ENCODE measurements around the gene BAHD1.
"Not testable (repeated sequence)": the region's sequence is repeated elsewhere in the genome, so short reads cannot be mapped to it uniquely, and the experiment has no call there.

The BAHD1 gene

DNA sequence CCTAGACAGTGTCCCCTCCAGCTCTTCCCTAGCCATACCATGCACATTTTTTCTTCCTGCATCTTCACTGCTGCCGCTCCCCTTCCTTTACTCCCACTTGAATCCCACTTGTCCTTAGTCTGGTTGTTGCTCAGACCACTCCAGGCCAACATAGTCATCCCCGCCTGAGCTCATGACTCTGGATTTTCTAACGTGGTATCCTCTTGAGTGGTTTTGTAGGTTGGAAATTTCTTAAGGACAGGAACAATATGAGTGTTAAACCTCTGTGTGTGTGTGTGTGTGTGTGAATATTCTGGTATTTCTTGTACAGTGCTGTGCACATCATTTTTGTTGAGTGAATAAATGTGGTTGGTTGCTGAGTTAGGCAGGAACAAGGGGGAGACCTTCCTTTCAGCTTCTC is 3.1 kb downstream of the BAHD1 start:
- no peak overlapping the region for H3K27ac ChIP-seq (ENCODE audit: low read depth, low read length)
- no peak overlapping the region for H3K9ac ChIP-seq (ENCODE audit: low read length in 5 of 5)

DNA sequence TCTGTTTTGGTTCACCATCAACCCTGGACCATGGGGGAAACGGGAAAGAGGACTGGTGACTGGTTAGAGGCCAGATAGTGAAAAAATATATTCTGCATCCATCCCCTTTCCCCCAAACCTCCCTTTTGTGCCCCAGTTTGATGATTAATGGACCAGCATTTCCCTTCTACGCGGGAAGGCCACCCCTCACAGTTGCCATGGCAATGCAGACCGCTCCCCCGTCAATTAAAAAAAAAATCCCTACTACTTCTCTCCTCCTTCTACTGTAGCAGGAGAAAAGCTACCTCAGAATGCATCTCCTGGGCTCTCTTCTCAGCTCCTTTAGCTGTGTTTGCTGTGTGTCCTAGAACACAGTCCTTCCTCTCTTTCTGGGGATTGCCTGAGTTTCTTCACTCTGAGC is 4.0 kb downstream of the BAHD1 start:
- Histone ChIP-seq H3K27ac (ENCODE audit: low read depth, low read length) (no peak overlapping the region), H3K9me3 (ENCODE audit: control insufficient read depth in 5 of 5, low read length in 5 of 5) (no peaks in the 10 kb centered on the region), H3K4me3 (ENCODE audit: low read depth in 1 of 5, low read length in 5 of 5) (no peak overlapping the region), H3K9ac (ENCODE audit: low read length in 5 of 5) (no peak overlapping the region), H3K4me1 (ENCODE audit: control insufficient read depth in 5 of 5, insufficient read depth in 5 of 5, low read length in 5 of 5) (peaks cover 10 to 43% (median 16%) of the 10 kb centered on the region in 5 donors), H3K36me3 (ENCODE audit: control insufficient read depth in 5 of 5, insufficient read depth in 5 of 5, low read length in 5 of 5) (no peaks in the 10 kb centered on the region), H3K27me3 (ENCODE audit: control insufficient read depth in 5 of 5, insufficient read depth in 4 of 5, low read length in 5 of 5) (no peaks in the 10 kb centered on the region)

More for the DNA sequence above, 3.1 kb downstream of the BAHD1 start:
- Histone ChIP-seq H3K4me3 (ENCODE audit: low read depth in 1 of 5, low read length in 5 of 5) (no peak overlapping the region), H3K4me1 (ENCODE audit: control insufficient read depth in 5 of 5, insufficient read depth in 5 of 5, low read length in 5 of 5) (peaks cover 10 to 48% (median 20%) of the 10 kb centered on the region in 5 donors), H3K9me3 (ENCODE audit: control insufficient read depth in 5 of 5, low read length in 5 of 5) (no peaks in the 10 kb centered on the region), H3K36me3 (ENCODE audit: control insufficient read depth in 5 of 5, insufficient read depth in 5 of 5, low read length in 5 of 5) (no peaks in the 10 kb centered on the region), H3K27me3 (ENCODE audit: control insufficient read depth in 5 of 5, insufficient read depth in 4 of 5, low read length in 5 of 5) (peaks cover 1 to 7% (median 4%) of the 10 kb centered on the region in 5 donors)

DNA sequence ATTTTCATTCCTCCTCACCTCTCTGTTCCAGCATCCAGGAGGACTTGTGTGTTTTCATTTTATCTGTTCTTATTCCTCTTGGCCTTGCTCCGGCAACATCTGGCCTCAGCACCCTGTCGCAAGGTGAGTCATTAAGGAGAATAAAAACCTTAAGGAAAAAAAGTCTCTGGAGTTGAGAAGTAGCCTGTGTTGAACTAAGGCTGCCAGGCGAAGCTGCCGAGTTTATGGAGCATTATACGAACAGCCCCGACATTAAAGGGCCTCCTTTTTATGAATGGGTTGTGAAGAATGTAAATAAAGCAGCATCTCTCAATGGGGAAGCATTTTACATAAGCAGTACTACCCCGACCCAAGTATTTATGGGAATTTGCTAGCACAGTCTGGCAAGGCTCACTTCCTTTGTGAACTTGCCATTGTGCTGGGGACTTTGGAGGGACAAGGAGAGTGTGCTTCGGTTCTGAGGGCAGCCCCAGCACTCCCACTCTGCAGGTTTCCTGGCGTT is 4.7 kb downstream of the BAHD1 start:
- no peaks in the 10 kb centered on the region for H3K36me3 ChIP-seq (ENCODE audit: control insufficient read depth in 5 of 5, insufficient read depth in 5 of 5, low read length in 5 of 5)
- no peaks in the 10 kb centered on the region for H3K9me3 ChIP-seq (ENCODE audit: control insufficient read depth in 5 of 5, low read length in 5 of 5)
- H3K4me3 ChIP-seq (ENCODE audit: low read depth in 1 of 5, low read length in 5 of 5): no peak overlapping the region
- no peak overlapping the region for H3K27ac ChIP-seq (ENCODE audit: low read depth, low read length)
- H3K9ac ChIP-seq (ENCODE audit: low read length in 5 of 5): no peak overlapping the region
- peaks cover 5 to 36% (median 10%) of the 10 kb centered on the region in 5 donors for H3K4me1 ChIP-seq (ENCODE audit: control insufficient read depth in 5 of 5, insufficient read depth in 5 of 5, low read length in 5 of 5)
- no peaks in the 10 kb centered on the region for H3K27me3 ChIP-seq (ENCODE audit: control insufficient read depth in 5 of 5, insufficient read depth in 4 of 5, low read length in 5 of 5)

DNA sequence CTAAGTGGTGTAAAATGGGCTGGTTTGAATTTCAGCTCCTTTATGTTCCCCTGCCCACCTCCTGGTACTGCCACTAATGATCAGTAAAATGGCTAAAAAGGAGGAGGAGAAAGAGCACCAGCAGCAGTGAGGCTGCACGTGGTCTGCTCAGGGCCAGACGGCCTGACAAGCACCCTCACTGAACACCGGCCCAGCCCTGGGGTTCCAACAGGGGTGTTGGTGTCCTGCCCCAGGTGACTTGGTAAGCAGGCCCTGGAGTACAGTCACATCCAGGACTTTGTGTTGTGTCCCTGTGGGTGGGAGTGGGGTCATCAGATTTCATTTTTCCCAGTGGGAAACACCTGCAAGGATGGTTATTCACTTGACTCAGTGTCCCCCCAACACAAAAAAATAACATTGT is 5.4 kb downstream of the BAHD1 start:
- H3K27ac ChIP-seq (ENCODE audit: low read depth, low read length): no peak overlapping the region
- peaks cover 5 to 36% (median 10%) of the 10 kb centered on the region in 5 donors for H3K4me1 ChIP-seq (ENCODE audit: control insufficient read depth in 5 of 5, insufficient read depth in 5 of 5, low read length in 5 of 5)
- H3K36me3 ChIP-seq (ENCODE audit: control insufficient read depth in 5 of 5, insufficient read depth in 5 of 5, low read length in 5 of 5): no peaks in the 10 kb centered on the region
- H3K27me3 ChIP-seq (ENCODE audit: control insufficient read depth in 5 of 5, insufficient read depth in 4 of 5, low read length in 5 of 5): no peaks in the 10 kb centered on the region
- H3K9me3 ChIP-seq (ENCODE audit: control insufficient read depth in 5 of 5, low read length in 5 of 5): no peaks in the 10 kb centered on the region
- H3K4me3 ChIP-seq (ENCODE audit: low read depth in 1 of 5, low read length in 5 of 5): no peak overlapping the region
- peak overlapping the region in 1 of 5 donors; percentile 49 for H3K9ac ChIP-seq (ENCODE audit: low read length in 5 of 5)

DNA sequence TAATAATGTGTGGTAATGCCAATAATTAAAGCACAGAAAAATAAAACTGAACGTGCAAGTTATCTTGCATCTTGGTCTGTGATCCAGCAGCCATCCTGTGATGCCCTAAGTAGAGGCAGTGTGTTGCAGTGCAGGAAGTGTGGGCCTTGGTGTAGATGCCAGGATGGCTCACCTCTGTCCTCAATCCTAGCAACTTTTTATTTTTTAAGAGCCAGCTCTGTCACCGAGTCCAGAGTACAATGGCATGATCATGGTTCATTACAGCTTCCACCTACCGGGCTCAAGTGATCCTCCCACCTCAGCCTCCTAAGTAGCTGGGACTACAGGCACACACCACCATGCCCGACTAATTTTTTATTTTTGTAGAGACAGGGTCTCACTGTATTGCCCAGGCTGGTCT is 7.6 kb downstream of the BAHD1 start:
- H3K27ac ChIP-seq (ENCODE audit: low read depth, low read length): no peak overlapping the region
- H3K9ac ChIP-seq (ENCODE audit: low read length in 5 of 5): no peak overlapping the region
- H3K4me1 ChIP-seq (ENCODE audit: control insufficient read depth in 5 of 5, insufficient read depth in 5 of 5, low read length in 5 of 5): peaks cover 0 to 27% (median 2%) of the 10 kb centered on the region in 5 donors
- H3K36me3 ChIP-seq (ENCODE audit: control insufficient read depth in 5 of 5, insufficient read depth in 5 of 5, low read length in 5 of 5): no peaks in the 10 kb centered on the region
- no peaks in the 10 kb centered on the region for H3K27me3 ChIP-seq (ENCODE audit: control insufficient read depth in 5 of 5, insufficient read depth in 4 of 5, low read length in 5 of 5)
- H3K4me3 ChIP-seq (ENCODE audit: low read depth in 1 of 5, low read length in 5 of 5): no peak overlapping the region
- H3K9me3 ChIP-seq (ENCODE audit: control insufficient read depth in 5 of 5, low read length in 5 of 5): no peaks in the 10 kb centered on the region

DNA sequence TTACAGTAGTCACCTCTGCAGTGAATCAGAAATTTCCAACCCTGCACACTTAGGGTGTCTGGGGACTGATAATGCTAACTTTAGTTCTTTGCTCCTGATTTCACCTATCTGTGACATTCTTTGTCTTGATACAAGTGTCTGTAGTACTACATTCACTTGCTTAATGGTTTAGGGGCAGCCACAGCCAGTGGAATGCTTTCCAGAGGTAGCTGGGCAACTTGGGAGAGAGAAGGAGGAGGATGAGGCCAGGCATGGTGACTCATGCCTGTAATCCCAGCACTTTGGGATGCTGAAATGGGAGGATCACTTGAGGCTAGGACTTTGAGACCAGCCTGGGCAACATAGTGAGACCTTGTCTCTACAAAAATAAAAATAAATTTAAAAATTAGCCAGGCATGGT is 8.5 kb downstream of the BAHD1 start:
- Histone ChIP-seq H3K36me3 (ENCODE audit: control insufficient read depth in 5 of 5, insufficient read depth in 5 of 5, low read length in 5 of 5) (no peaks in the 10 kb centered on the region), H3K27me3 (ENCODE audit: control insufficient read depth in 5 of 5, insufficient read depth in 4 of 5, low read length in 5 of 5) (no peaks in the 10 kb centered on the region), H3K9me3 (ENCODE audit: control insufficient read depth in 5 of 5, low read length in 5 of 5) (no peaks in the 10 kb centered on the region), H3K9ac (ENCODE audit: low read length in 5 of 5) (no peak overlapping the region), H3K4me1 (ENCODE audit: control insufficient read depth in 5 of 5, insufficient read depth in 5 of 5, low read length in 5 of 5) (peaks cover 0 to 24% (median 0%) of the 10 kb centered on the region in 5 donors), H3K4me3 (ENCODE audit: low read depth in 1 of 5, low read length in 5 of 5) (no peak overlapping the region), H3K27ac (ENCODE audit: low read depth, low read length) (no peak overlapping the region)

DNA sequence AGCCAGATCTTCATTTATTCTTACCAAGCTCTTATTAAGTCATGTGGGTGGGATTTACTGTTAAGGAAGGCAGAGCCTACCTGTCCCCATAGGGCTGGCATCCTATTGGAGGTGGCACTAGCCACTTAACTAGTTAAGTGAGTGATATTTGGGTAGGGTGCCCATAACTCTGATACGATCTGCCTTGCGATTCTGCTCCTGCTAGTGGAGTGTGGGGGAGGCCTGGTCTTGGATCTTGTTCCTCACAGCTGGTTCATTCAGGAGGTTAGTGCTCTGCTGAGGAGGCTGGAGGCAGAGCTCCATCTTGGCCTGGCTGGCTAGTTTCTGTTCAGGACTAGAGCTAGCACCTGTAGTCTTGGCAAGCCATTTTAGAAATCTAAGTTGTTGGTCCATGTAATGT is 9.3 kb downstream of the BAHD1 start:
- H3K4me1 ChIP-seq (ENCODE audit: control insufficient read depth in 5 of 5, insufficient read depth in 5 of 5, low read length in 5 of 5): peaks cover 0 to 27% (median 7%) of the 10 kb centered on the region in 5 donors
- H3K4me3 ChIP-seq (ENCODE audit: low read depth in 1 of 5, low read length in 5 of 5): no peak overlapping the region
- no peaks in the 10 kb centered on the region for H3K9me3 ChIP-seq (ENCODE audit: control insufficient read depth in 5 of 5, low read length in 5 of 5)
- H3K36me3 ChIP-seq (ENCODE audit: control insufficient read depth in 5 of 5, insufficient read depth in 5 of 5, low read length in 5 of 5): no peaks in the 10 kb centered on the region
- H3K27ac ChIP-seq (ENCODE audit: low read depth, low read length): no peak overlapping the region
- no peak overlapping the region for H3K9ac ChIP-seq (ENCODE audit: low read length in 5 of 5)
- H3K27me3 ChIP-seq (ENCODE audit: control insufficient read depth in 5 of 5, insufficient read depth in 4 of 5, low read length in 5 of 5): no peaks in the 10 kb centered on the region

DNA sequence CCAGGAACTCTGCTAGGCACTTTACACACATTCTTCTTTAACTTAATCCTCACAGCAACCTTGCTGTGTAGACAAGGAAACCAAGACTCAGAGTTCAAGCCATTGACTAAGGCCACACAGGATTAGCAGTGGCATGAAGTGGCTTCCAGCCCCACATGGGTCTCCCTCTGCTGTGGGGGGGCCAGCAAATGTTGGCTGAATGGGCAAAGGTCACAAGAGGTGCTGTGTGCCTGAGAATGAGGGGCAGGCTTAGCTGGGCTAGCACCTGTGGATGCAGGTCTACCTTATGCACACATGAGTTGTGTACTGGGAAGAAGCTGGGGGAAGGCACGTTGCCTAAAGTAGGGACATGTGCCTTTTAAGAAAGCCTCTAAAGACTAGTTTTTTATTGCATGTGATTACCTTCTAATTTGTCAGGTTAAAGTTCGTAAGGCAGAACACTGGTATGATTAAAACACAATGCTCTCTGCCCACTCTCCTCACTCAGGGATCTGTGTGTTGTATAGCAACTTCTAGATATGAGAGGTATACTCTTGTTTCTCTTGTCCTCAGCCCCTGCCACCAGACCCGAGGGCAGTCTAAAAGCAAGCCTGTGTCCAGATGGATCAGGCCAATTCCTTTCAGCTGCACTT is 10.9 kb downstream of the BAHD1 start:
- H3K27ac ChIP-seq (ENCODE audit: low read depth, low read length): no peak overlapping the region
- no peak overlapping the region for H3K9ac ChIP-seq (ENCODE audit: low read length in 5 of 5)
- no peaks in the 10 kb centered on the region for H3K9me3 ChIP-seq (ENCODE audit: control insufficient read depth in 5 of 5, low read length in 5 of 5)
- no peaks in the 10 kb centered on the region for H3K36me3 ChIP-seq (ENCODE audit: control insufficient read depth in 5 of 5, insufficient read depth in 5 of 5, low read length in 5 of 5)
- H3K4me1 ChIP-seq (ENCODE audit: control insufficient read depth in 5 of 5, insufficient read depth in 5 of 5, low read length in 5 of 5): peaks cover 4 to 31% (median 22%) of the 10 kb centered on the region in 5 donors
- H3K27me3 ChIP-seq (ENCODE audit: control insufficient read depth in 5 of 5, insufficient read depth in 4 of 5, low read length in 5 of 5): no peaks in the 10 kb centered on the region
- H3K4me3 ChIP-seq (ENCODE audit: low read depth in 1 of 5, low read length in 5 of 5): no peak overlapping the region

DNA sequence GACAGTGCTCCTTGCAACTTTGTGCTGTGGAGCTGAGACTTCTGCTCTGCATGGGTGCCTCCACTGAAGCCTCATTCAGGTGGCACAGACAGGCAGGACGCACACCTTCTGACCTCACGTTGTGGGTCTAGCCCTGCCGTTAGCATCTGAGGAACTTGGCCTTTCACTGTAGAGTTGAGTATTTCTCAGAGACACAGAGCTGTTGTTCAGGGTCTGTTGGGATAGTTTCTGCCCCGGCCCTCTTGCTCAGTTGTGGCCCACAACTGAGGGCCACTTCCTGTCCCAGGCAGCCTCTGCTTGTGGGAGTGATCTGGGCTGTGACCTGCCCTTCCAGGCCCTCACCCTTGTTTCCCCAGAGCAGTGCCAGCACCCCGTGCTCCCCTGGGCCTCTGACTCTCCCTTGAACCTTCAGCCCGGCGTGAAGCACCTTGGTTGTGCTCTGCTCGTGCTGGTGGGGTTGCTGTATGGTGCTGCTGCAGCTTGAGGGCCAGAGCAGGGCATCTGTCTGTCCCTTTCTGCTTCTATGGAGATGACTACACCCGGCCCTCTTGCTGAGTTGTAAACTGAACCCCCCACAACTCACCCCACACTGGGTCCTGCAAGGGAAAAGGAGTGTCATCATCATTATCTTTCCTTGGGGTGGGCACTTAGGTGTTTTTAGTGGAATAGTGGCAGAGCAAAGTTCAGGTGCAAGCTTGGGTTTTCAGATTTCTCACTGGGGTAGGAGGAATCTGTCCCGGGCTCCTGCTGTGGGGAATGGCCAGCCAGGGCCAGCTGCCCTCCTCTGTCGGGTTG is 11.7 kb downstream of the BAHD1 start:
- H3K27ac ChIP-seq (ENCODE audit: low read depth, low read length): no peak overlapping the region
- H3K4me3 ChIP-seq (ENCODE audit: low read depth in 1 of 5, low read length in 5 of 5): no peak overlapping the region

DNA sequence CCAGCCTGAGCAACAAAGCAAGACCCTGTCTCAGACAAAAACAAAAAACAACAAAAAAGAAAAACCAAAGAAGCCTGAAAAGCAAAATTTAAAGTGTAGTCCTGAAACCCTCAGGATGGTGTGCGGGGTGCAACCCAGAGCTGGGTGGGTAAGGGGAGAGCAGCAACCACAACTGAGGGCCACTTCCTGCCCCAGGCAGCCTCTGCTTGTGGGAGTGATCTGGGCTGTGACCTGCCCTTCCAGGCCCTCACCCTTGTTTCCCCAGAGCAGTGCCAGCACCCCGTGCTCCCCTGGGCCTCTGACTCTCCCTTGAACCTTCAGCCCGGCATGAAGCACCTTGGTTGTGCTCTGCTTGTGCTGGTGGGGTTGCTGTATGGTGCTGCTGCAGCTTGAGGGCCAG is 13.2 kb downstream of the BAHD1 start:
- H3K9ac ChIP-seq (ENCODE audit: low read length in 5 of 5); H3K36me3 ChIP-seq (ENCODE audit: control insufficient read depth in 5 of 5, insufficient read depth in 5 of 5, low read length in 5 of 5); H3K9me3 ChIP-seq (ENCODE audit: control insufficient read depth in 5 of 5, low read length in 5 of 5); H3K27ac ChIP-seq (ENCODE audit: low read depth, low read length); H3K27me3 ChIP-seq (ENCODE audit: control insufficient read depth in 5 of 5, insufficient read depth in 4 of 5, low read length in 5 of 5); H3K4me3 ChIP-seq (ENCODE audit: low read depth in 1 of 5, low read length in 5 of 5): not testable (repeated sequence)
- peaks cover 5 to 40% (median 32%) of the 10 kb centered on the region in 5 donors for H3K4me1 ChIP-seq (ENCODE audit: control insufficient read depth in 5 of 5, insufficient read depth in 5 of 5, low read length in 5 of 5)

More for the DNA sequence above, 11.7 kb downstream of the BAHD1 start:
- Histone ChIP-seq H3K27me3 (ENCODE audit: control insufficient read depth in 5 of 5, insufficient read depth in 4 of 5, low read length in 5 of 5) (no peaks in the 10 kb centered on the region), H3K4me1 (ENCODE audit: control insufficient read depth in 5 of 5, insufficient read depth in 5 of 5, low read length in 5 of 5) (peaks cover 5 to 39% (median 30%) of the 10 kb centered on the region in 5 donors), H3K9ac (ENCODE audit: low read length in 5 of 5) (no peak overlapping the region), H3K9me3 (ENCODE audit: control insufficient read depth in 5 of 5, low read length in 5 of 5) (no peaks in the 10 kb centered on the region), H3K36me3 (ENCODE audit: control insufficient read depth in 5 of 5, insufficient read depth in 5 of 5, low read length in 5 of 5) (no peaks in the 10 kb centered on the region)
